ENCODE results near the gene TREH.
A peak's percentile ranks its signal among the peaks of the same experiment; 100 is the strongest.

Gene TREH

DNA sequence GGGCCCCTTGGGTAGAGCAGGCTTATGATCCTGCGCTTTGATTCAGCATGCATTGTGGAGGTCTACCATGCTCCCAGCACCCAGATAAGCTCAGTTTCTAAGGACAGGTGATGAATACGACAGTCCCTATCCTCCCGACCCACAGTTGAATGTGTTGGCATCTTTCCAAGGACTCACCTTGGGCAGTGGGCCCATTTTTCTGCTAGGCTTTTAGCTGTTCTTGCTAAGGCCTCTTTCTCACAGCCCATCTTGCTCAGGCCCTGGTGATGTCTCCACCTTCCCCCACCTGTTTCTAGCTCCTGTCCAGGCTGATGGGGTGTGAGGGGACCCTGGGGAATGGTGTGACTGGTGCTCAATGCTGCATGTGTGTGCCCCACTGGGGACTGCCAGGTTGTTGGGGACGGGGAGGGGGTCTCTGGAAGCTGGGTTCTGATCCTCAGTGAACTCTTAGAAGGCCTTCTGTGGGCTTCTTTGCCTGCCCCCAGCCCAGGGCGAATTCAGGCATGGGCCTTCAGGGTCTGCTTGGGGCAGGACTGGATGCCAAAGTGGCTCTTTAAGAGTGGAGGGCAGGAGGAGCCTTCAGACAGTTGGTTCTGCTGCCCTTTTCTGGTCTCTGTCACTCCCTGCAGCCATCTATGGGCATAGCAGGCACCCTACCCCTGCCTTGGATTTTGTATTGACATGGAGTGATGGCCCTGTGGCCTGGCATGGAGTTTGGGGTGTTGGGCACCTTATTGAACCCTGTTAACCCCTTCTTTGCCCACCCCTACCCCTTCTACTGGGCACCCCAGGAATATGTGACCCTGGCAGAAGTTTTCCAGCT is 38.9 kb downstream of the TREH start:
- TF ChIP-seq, protein P1, sequence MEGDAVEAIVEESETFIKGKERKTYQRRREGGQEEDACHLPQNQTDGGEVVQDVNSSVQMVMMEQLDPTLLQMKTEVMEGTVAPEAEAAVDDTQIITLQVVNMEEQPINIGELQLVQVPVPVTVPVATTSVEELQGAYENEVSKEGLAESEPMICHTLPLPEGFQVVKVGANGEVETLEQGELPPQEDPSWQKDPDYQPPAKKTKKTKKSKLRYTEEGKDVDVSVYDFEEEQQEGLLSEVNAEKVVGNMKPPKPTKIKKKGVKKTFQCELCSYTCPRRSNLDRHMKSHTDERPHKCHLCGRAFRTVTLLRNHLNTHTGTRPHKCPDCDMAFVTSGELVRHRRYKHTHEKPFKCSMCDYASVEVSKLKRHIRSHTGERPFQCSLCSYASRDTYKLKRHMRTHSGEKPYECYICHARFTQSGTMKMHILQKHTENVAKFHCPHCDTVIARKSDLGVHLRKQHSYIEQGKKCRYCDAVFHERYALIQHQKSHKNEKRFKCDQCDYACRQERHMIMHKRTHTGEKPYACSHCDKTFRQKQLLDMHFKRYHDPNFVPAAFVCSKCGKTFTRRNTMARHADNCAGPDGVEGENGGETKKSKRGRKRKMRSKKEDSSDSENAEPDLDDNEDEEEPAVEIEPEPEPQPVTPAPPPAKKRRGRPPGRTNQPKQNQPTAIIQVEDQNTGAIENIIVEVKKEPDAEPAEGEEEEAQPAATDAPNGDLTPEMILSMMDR (conservative IDR thresholded peaks at IDR 0.05; ENCODE audit: control insufficient read depth, insufficient read depth, low read depth, low read length) = no peak
- no peak for DNase-seq (ENCODE audit: low read depth)
- H3K4me3 ChIP-seq (ENCODE audit: control insufficient read depth, low read depth, low read length) = no peak overlapping the region

- no peak overlapping the region for H3K4me3 ChIP-seq (ENCODE audit: control insufficient read depth, low read depth, low read length)
- no peak for DNase-seq (ENCODE audit: low read depth)
- TF ChIP-seq, protein P1 (conservative IDR thresholded peaks at IDR 0.05; ENCODE audit: control insufficient read depth, insufficient read depth, low read depth, low read length) = no peak
These were observed 39.6 kb downstream of the TREH start for GRCh38 chr11:118639899-118640298.

DNA sequence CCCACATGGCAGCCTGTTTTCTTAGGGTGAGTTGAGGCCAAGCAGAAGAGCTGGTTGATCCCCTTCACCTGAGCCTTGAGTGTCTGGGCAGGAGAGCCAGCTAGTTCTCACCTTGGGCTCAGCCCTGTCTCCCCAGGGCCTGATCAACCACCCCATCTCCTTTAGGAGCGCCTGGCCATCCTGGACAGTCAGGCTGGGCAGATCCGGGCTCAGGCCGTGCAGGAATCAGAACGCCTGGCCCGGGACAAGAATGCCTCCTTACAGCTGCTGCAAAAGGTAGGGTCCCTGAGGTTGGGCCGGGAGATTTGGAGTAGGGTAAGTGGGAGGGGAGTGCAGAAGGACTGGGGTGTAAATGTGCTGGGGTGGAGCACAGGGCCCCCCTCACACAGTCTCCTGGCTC is 40.7 kb downstream of the TREH start:
- DNase-seq (ENCODE audit: low read depth) = no peak
- TF ChIP-seq, protein P1 (conservative IDR thresholded peaks at IDR 0.05; ENCODE audit: control insufficient read depth, insufficient read depth, low read depth, low read length) = no peak
- no peak overlapping the region for H3K4me3 ChIP-seq (ENCODE audit: control insufficient read depth, low read depth, low read length)

- no peak overlapping the region for H3K4me3 ChIP-seq (ENCODE audit: control insufficient read depth, low read depth, low read length)
- TF ChIP-seq, protein P1 (conservative IDR thresholded peaks at IDR 0.05; ENCODE audit: control insufficient read depth, insufficient read depth, low read depth, low read length) = no peak
- DNase-seq (ENCODE audit: low read depth) = peak; percentile 70
These were observed 42.7 kb downstream of the TREH start for GRCh38 chr11:118636569-118637290.

- TF ChIP-seq, protein P1 (conservative IDR thresholded peaks at IDR 0.05; ENCODE audit: control insufficient read depth, insufficient read depth, low read depth, low read length) = no peak
- no peak for DNase-seq (ENCODE audit: low read depth)
- H3K4me3 ChIP-seq (ENCODE audit: control insufficient read depth, low read depth, low read length) = no peak overlapping the region
These were observed 43.8 kb downstream of the TREH start for GRCh38 chr11:118635642-118636041.

GRCh38 chr11:118635237-118635591 is 44.2 kb downstream of the TREH start:
- TF ChIP-seq, protein P1 (conservative IDR thresholded peaks at IDR 0.05; ENCODE audit: control insufficient read depth, insufficient read depth, low read depth, low read length) = no peak
- DNase-seq (ENCODE audit: low read depth) = no peak
- no peak overlapping the region for H3K4me3 ChIP-seq (ENCODE audit: control insufficient read depth, low read depth, low read length)
